Osteoblast (primary cell): ENCODE data around the gene TMPRSS13. TPM values are rescaled to one million over a fixed set of nuclear protein-coding genes. Genes with fewer than 3 reads are reported as not detected.

Source experiments
- DNase-seq: peaks from one replicate; pipeline ENCODE4 v3.0.0; 2011; ENCODE audit warnings: low spot score, mixed read lengths; ENCODE audit not compliant: insufficient read length; ENCODE audit errors: missing footprints
- H2AFZ ChIP-seq: 2 replicates; pipeline ENCODE4 v1.6.0; 2011; ENCODE audit warnings: mild to moderate bottlenecking, low read length
- H3K27ac ChIP-seq: 2 replicates; pipeline ENCODE4 v1.5.1; 2011; ENCODE audit warnings: mild to moderate bottlenecking, low read depth, low read length, moderate library complexity
- H3K27me3 ChIP-seq: 2 replicates; pipeline ENCODE4 v1.6.0; 2012; ENCODE audit warnings: mild to moderate bottlenecking, control low read depth, inconsistent platforms, low read length, moderate library complexity; ENCODE audit not compliant: insufficient read depth
- H3K36me3 ChIP-seq: 2 replicates; pipeline ENCODE4 v1.5.1; 2011; ENCODE audit warnings: mild to moderate bottlenecking, low read length, control low read depth, moderate library complexity; ENCODE audit not compliant: insufficient read depth
- H3K4me1 ChIP-seq: 2 replicates; pipeline ENCODE4 v1.5.1; 2011; ENCODE audit warnings: mild to moderate bottlenecking, low read length, control low read depth, moderate library complexity; ENCODE audit not compliant: insufficient read depth
- H3K4me2 ChIP-seq: 2 replicates; pipeline ENCODE4 v1.6.0; 2011; ENCODE audit warnings: mild to moderate bottlenecking, low read length; ENCODE audit not compliant: insufficient read depth
- H3K4me3 ChIP-seq: fragments of 200-600 bp; sonication (generic); 3 replicates; pipeline ENCODE4 v1.5.1; 2012; ENCODE audit warnings: mild to moderate bottlenecking, low read length, inconsistent platforms; ENCODE audit not compliant: insufficient read depth
- H3K79me2 ChIP-seq: 2 replicates; pipeline ENCODE4 v1.6.0; 2012; ENCODE audit warnings: mild to moderate bottlenecking, low read length, control low read depth, inconsistent platforms; ENCODE audit not compliant: insufficient read depth
- H3K9me3 ChIP-seq: 2 replicates; pipeline ENCODE4 v1.5.1; 2011; ENCODE audit warnings: low read depth, low read length, control low read depth
- H4K20me1 ChIP-seq: 2 replicates; pipeline ENCODE4 v1.6.0; 2012; ENCODE audit warnings: mild to moderate bottlenecking, low read length, control low read depth; ENCODE audit not compliant: insufficient read depth
- total RNA-seq: library from RNA; depleted of rRNA; stranded (reverse); fragments of >200 nt; gene quantifications from 2 replicates; pipeline ENCODE4 v1.2.3, GENCODE V29; 2012
- TF ChIP-seq, protein P1 (sequence below): IDR thresholded peaks from 2 replicates; pipeline ENCODE4 v1.5.1; 2011; ENCODE audit warnings: mild to moderate bottlenecking, low read depth, low read length, moderate library complexity; ENCODE audit errors: extremely low read depth

The TMPRSS13 gene
- total RNA-seq, 1 donor = not detected

DNA sequence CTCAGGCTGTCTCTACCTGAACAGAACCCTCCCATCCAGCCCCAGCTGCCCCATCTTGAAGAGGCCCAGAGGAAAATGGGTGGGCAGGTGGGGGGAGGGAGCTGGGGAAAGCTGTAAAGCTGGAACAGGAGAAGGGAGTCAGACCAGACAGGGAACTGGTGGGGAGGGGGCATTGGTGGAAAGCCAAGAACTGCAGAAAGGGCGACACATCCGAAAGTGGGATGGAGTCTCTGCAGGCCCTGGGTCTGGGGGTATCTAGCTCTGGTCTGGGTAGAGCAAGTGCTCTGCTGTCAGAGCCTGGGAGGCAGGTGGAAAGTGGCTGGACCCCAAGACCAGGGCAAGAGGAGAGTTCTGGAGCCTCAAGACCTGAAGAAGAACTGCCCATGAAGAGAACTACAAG lies 7.7 kb downstream of the TMPRSS13 start:
- TF ChIP-seq, protein P1, sequence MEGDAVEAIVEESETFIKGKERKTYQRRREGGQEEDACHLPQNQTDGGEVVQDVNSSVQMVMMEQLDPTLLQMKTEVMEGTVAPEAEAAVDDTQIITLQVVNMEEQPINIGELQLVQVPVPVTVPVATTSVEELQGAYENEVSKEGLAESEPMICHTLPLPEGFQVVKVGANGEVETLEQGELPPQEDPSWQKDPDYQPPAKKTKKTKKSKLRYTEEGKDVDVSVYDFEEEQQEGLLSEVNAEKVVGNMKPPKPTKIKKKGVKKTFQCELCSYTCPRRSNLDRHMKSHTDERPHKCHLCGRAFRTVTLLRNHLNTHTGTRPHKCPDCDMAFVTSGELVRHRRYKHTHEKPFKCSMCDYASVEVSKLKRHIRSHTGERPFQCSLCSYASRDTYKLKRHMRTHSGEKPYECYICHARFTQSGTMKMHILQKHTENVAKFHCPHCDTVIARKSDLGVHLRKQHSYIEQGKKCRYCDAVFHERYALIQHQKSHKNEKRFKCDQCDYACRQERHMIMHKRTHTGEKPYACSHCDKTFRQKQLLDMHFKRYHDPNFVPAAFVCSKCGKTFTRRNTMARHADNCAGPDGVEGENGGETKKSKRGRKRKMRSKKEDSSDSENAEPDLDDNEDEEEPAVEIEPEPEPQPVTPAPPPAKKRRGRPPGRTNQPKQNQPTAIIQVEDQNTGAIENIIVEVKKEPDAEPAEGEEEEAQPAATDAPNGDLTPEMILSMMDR = no peak
- no peaks in the 10 kb centered on the region for H3K9me3 ChIP-seq
- no peak overlapping the region for H3K27ac ChIP-seq
- no peaks in the 10 kb centered on the region for H3K27me3 ChIP-seq
- H3K4me3 ChIP-seq = no peak overlapping the region
- H2AFZ ChIP-seq = no peak overlapping the region
- no peaks in the 10 kb centered on the region for H3K4me1 ChIP-seq
- no peaks in the 10 kb centered on the region for H3K79me2 ChIP-seq
- H3K4me2 ChIP-seq = no peak overlapping the region
- no peaks in the 10 kb centered on the region for H3K36me3 ChIP-seq
- peak; percentile 42 for DNase-seq
- no peaks in the 10 kb centered on the region for H4K20me1 ChIP-seq

DNA sequence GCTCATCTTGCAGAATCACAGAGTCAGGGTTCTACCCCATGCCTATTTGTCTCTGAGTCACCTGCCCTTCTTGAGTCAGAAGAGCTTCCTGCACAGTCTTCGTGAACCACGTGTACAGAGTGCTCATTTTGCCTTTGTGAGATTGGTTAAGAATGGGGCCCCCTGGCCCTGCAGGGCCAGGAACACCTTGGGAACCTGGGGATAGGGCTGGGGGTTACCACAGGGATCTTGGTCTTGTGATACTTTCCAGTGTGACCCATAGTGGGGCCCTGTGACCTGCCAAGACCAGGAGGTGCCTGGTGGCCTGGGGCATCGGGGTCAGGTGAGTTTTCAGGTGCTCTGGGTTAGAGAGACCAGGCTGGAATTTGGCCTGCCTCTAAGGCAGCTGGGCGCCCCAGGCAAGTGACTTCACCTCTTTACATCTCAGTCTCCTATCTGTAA lies 9.4 kb downstream of the TMPRSS13 start:
- Histone ChIP-seq H3K4me3 (no peak overlapping the region), H3K27me3 (no peaks in the 10 kb centered on the region), H3K36me3 (no peaks in the 10 kb centered on the region), H4K20me1 (no peaks in the 10 kb centered on the region), H3K27ac (no peak overlapping the region), H3K9me3 (no peaks in the 10 kb centered on the region), H3K79me2 (no peaks in the 10 kb centered on the region), H2AFZ (no peak overlapping the region), H3K4me1 (no peaks in the 10 kb centered on the region), H3K4me2 (no peak overlapping the region)
- peak; percentile 38 for DNase-seq
- TF ChIP-seq, protein P1 = no peak

DNA sequence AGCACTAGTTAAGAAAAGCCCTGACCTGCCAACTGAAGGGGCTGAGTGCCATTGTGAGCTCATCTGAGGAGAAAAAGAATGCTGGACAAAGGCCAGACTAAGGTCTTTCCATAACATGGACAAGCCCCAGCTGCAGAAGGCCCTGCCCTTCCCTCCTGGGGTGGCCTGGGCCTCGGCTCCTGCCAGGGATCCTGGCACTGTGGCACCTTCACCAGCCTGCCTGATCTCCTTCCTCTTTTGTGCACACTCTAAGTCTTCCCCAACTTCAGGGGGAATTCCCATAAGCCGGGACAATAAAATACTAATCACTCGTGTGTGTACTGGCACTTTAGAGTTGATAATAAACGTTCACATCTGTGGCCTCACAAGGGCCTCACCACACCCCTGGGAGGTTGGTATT lies 9.9 kb downstream of the TMPRSS13 start:
- Histone ChIP-seq H3K79me2 (no peaks in the 10 kb centered on the region), H3K4me1 (no peaks in the 10 kb centered on the region), H3K27ac (no peak overlapping the region), H3K27me3 (no peaks in the 10 kb centered on the region), H3K4me3 (no peak overlapping the region), H3K36me3 (no peaks in the 10 kb centered on the region), H3K9me3 (no peaks in the 10 kb centered on the region), H3K4me2 (no peak overlapping the region), H4K20me1 (no peaks in the 10 kb centered on the region), H2AFZ (no peak overlapping the region)
- DNase-seq = no peak
- TF ChIP-seq, protein P1 = no peak

DNA sequence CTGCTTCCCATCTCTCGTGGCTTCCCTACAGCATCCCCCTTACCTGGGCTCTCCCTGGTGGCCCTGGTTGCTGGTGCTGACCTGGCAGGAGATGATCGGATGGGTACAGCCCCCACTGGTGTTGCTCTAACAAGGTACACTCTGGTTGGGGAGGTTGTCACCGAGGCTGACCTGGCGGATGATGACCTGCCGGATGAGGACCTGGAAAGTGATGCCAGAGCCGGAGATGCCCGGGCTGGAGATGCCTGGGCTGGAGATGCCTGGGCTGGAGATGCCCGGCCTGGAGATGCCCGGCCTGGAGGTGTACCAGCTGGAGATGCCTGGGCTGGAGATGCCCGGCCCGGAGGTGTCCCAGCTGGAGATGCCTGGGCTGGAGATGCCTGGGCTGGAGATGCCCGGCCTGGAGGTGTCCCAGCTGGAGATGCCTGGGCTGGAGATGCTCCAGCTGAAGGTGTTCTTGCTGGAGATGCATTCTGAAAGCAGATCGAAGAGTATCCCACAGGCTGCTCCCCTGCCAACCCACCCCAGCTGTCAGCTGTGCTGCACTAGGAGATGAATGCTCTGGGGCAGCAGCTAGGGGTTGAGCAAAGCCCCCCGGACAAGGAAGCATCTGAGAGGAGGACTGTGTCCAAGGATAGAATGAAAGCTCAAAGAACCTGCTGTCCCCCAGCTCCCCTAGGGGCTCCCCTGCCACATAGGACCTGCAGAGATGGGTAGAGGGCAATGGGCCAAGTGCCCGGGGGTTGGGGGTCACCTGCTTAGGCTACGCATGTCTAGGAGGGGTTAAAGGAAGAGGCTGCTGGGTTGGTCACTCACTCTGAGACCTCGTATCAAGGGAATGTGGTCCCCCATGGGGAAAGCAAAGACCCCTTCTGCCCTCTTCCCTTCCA lies 10.6 kb downstream of the TMPRSS13 start:
- H3K79me2 ChIP-seq = no peaks in the 10 kb centered on the region
- no peak overlapping the region for H3K4me3 ChIP-seq
- no peaks in the 10 kb centered on the region for H4K20me1 ChIP-seq
- no peaks in the 10 kb centered on the region for H3K9me3 ChIP-seq
- H3K36me3 ChIP-seq = no peaks in the 10 kb centered on the region
- no peak overlapping the region for H3K4me2 ChIP-seq
- peak; percentile 72 for DNase-seq
- H3K4me1 ChIP-seq = no peaks in the 10 kb centered on the region
- H3K27ac ChIP-seq = no peak overlapping the region
- no peak overlapping the region for H2AFZ ChIP-seq
- TF ChIP-seq, protein P1 = no peak
- H3K27me3 ChIP-seq = no peaks in the 10 kb centered on the region
